AG04449 (cell line): ENCODE data around the gene TMEM87A.

ENCODE experiments used
- CTCF ChIA-PET: fragments of 350-600 bp; formaldehyde crosslinking; extraction: SDS; loops from one replicate; lab custom pipeline; 2021; ENCODE audit warnings: antibody characterized with exemption; lab: Yijun Ruan, JAX
- POLR2A ChIA-PET: fragments of 400-600, 350-600 bp; formaldehyde crosslinking; extraction: SDS; loops from one replicate; lab custom pipeline; 2020; ENCODE audit warnings: antibody characterized with exemption, inconsistent platforms; lab: Yijun Ruan, JAX
- DNase-seq: peaks from one replicate; pipeline ENCODE4 v3.0.0-alpha.2; 2010; ENCODE audit warnings: low read depth, low spot score
- H3K4me3 ChIP-seq: 2 replicates; pipeline ENCODE4 v1.5.1; 2011; ENCODE audit warnings: low read depth, mild to moderate bottlenecking, control low read depth, low read length
- TF ChIP-seq, protein P1 (sequence below): IDR thresholded peaks from one replicate; pipeline ENCODE4 v1.5.1; 2011; ENCODE audit warnings: mild to moderate bottlenecking, moderate library complexity, low read length, control low read depth, inconsistent platforms; ENCODE audit not compliant: insufficient read depth; ENCODE audit errors: missing control alignments

Gene TMEM87A

DNA sequence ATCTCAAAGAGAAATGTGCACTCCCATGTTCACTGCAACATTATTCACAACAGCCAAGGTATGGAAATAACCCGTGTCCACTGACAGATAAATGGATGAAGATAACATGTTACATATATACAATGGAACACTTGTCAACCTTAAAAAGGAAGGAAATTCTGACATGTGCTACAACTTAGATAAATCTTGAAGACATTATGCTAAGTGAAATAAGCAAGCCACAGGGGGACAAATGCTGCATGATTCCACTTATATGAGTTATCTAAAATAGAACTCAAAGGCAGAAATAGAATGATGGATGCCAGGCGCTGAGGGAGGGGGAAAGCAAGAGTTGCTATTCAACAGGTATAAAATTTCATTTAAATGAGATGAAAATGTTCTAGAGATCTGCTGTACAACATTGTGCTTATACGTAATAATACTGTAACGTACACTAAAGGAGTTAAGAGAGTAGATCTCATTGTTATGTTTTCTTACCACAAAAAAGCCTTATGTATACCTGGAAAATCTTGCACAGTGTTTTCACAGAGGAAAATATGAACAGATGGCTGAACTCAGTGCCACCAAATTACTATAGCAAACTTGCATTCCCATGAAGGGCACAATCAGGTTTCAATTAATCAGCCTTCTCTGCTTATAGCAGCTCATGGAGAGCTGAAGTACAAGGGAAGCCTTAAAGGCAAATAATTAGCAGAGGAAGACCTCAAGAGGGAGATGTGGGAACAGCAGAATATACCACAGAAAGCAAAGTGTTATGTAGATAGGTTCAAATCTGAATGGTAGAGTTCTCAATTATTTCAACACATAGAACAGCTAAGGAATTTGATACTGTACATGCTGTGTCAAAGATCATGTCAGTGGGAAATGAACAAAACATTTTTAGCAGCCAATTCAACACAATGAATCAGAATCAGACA is 57.1 kb downstream of the TMEM87A start:
- no peak for DNase-seq
- ChIA-PET POLR2A (interaction anchor here (1.1 kb wide), 1 partner anchor 8 kb away, joined by 3 read pairs; the partner anchor contains the start of gene VPS39), CTCF (no interaction called here)
- TF ChIP-seq, protein P1, sequence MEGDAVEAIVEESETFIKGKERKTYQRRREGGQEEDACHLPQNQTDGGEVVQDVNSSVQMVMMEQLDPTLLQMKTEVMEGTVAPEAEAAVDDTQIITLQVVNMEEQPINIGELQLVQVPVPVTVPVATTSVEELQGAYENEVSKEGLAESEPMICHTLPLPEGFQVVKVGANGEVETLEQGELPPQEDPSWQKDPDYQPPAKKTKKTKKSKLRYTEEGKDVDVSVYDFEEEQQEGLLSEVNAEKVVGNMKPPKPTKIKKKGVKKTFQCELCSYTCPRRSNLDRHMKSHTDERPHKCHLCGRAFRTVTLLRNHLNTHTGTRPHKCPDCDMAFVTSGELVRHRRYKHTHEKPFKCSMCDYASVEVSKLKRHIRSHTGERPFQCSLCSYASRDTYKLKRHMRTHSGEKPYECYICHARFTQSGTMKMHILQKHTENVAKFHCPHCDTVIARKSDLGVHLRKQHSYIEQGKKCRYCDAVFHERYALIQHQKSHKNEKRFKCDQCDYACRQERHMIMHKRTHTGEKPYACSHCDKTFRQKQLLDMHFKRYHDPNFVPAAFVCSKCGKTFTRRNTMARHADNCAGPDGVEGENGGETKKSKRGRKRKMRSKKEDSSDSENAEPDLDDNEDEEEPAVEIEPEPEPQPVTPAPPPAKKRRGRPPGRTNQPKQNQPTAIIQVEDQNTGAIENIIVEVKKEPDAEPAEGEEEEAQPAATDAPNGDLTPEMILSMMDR = no peak
- no peak overlapping the region for H3K4me3 ChIP-seq

DNA sequence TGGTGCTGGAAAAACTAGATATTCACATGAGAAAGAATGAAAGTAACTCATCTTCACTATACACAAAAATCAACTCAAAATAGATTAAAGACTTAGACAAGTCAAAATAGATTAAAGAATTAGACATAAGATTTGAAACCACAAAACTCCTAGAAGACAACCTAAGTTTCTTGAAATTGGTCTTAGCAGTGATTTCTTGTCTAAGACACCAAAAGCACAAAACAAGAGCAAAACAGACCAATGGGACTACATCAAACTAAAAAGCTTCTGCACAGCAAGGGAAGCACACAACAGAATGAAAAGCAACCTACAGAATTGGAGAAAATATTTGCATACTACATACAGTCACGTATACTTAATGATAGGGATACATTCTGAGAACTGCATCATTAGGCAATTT is 58.6 kb downstream of the TMEM87A start:
- no peak overlapping the region for H3K4me3 ChIP-seq
- TF ChIP-seq, protein P1 = no peak
- ChIA-PET POLR2A (no interaction called here), CTCF (no interaction called here)
- DNase-seq = no peak

DNA sequence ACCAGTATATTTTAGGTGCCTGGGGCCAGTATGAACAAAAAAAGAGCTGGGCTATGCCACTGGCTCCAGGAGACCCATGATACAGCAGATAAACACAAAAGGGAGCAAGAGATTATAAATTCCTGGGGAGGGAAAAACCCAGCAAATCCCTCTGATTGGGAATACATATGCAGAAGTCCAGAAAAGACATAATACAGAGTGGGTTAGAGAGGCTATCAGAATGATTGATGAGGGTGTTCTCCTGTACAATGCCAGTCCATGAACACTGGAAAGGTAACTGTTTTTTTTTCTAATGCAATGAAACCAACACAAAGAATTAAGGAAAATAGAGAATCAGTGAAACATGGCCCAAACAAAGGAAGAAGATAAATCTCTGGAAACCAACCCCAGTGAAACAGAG is 59.7 kb downstream of the TMEM87A start:
- CTCF ChIA-PET = interaction anchor here (1.2 kb wide), 1 partner anchor 259 kb away, joined by 3 read pairs; no protein-coding TSS in a partner anchor
- DNase-seq = no peak
- POLR2A ChIA-PET = no interaction called here
- TF ChIP-seq, protein P1 = no peak
- H3K4me3 ChIP-seq = no peak overlapping the region

DNA sequence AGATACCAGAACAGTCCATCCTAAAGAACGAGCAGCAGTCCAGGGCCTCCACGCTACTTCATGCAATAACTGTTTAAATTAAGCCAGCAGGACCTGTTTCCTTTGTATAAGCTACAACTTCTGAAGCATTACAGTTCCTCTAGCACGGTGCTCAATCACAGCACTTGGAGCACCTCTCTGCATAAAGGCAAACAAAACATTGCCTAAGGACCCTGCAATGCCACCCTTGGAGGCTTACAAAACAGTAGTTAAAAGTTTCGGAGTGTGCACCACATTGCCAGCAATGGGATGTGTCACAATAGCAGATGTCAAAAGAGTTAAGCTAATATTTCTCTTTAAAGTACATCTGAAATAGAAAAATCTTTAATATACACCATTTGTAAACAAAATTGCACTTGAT is 62.5 kb downstream of the TMEM87A start:
- TF ChIP-seq, protein P1 = no peak
- H3K4me3 ChIP-seq = no peak overlapping the region
- ChIA-PET POLR2A (interaction anchor here (0.6 kb wide), 1 partner anchor 222 kb away, joined by 4 read pairs; no protein-coding TSS in a partner anchor), CTCF (interaction anchor here (0.9 to 1.7 kb wide), 2 partner anchors 11 to 174 kb away, joined by 4 to 6 read pairs; no protein-coding TSS in a partner anchor)
- DNase-seq = no peak

DNA sequence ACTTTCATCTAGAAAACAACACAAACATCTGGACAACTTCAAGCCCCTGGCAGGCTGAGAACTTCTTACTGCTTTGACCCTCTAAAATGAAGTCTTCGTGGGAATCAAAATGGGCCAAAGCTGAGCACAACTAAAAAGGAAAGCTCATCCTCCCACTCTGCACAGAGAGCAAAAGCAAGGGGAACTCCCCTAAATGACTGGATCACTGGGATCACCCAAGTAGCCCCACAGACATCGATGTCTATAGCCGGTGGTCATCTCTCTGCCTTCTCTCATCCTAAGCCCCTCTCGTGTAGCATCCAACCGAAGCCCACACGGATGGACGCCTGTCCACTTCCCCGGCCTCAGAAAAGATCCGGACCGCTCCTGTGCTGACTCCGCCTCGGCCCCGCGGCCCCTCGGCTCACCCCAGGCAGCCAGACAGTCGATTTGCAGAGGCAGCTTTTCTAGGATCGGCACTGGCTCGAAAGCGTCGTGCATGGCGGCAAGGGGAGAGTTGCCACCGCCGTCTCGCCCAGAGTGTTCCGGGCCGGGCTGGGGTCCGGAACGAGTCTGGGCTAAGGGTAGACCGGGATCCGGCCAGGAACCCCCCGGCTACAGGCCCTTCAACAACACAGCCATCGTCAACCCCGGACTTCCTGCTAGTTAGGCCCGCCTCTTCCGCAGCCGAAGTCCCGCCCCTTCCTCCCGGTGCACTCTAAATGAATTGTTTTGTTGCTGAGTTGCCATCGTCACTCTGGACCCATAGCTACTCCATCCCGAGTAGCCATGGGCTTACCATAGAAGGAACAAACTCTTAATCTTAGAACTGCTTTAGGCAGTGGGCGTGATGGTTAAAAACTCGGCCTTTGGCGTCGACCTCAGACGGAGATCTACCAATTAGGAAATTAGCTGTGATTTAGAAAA is 65.3 kb downstream of the TMEM87A start, which contains the start of gene VPS39:
TSS of gene VPS39 (minus strand) at position 631 of the 906 bp plus-strand sequence. CDS start at position 480, 151 bp downstream.
- H3K4me3 ChIP-seq = peak within 1 kb of the TSS; percentile 79
- ChIA-PET POLR2A (interaction anchor here (0.6 to 0.7 kb wide), 2 partner anchors 8 to 255 kb away, joined by 3 to 4 read pairs; no protein-coding TSS in a partner anchor), CTCF (interaction anchor here (0.6 to 2.9 kb wide), 4 partner anchors 177 to 503 kb away, joined by 3 to 15 read pairs (median 3); no protein-coding TSS in a partner anchor)
- TF ChIP-seq, protein P1 = no peak
- peak; percentile 34 for DNase-seq
